AG10803 (cell line): ENCODE measurements around the gene NALF2.
A peak's percentile ranks its signal among the peaks of the same experiment; 100 is the strongest.

Experiments used
- DNase-seq: peaks from one replicate; pipeline ENCODE4 v3.0.0; 2010; ENCODE audit warnings: low read depth
- H3K4me3 ChIP-seq: 2 replicates; pipeline ENCODE4 v1.5.1; 2011; ENCODE audit warnings: mild to moderate bottlenecking, low read length, control low read depth
- TF ChIP-seq, protein P1 (sequence below): conservative IDR thresholded peaks from 2 replicates; pipeline ENCODE4 v1.5.1; 2011; ENCODE audit warnings: mild to moderate bottlenecking, low read length, control low read depth, inconsistent platforms

The NALF2 gene

DNA sequence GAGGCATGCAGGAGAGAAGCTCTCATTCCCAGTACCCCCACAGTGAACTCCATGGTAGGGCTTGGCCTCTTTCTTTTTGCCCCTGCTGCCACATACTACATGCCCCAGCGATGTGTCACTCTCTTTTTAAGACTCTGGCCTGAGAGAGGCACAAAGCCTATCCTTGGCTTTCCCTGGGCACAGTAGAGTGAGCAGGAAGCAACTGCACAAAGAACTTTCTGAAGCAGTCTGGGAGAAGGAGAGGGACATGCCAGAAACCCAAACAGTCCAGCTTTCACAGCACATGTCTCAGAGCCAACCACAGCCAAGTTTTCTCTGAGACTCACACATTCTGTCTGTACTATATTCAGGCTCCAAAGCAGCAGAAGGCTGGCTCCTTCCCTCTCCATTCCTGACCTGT lies 7.9 kb upstream of the NALF2 start:
- TF ChIP-seq, protein P1, sequence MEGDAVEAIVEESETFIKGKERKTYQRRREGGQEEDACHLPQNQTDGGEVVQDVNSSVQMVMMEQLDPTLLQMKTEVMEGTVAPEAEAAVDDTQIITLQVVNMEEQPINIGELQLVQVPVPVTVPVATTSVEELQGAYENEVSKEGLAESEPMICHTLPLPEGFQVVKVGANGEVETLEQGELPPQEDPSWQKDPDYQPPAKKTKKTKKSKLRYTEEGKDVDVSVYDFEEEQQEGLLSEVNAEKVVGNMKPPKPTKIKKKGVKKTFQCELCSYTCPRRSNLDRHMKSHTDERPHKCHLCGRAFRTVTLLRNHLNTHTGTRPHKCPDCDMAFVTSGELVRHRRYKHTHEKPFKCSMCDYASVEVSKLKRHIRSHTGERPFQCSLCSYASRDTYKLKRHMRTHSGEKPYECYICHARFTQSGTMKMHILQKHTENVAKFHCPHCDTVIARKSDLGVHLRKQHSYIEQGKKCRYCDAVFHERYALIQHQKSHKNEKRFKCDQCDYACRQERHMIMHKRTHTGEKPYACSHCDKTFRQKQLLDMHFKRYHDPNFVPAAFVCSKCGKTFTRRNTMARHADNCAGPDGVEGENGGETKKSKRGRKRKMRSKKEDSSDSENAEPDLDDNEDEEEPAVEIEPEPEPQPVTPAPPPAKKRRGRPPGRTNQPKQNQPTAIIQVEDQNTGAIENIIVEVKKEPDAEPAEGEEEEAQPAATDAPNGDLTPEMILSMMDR, result no peak
- no peak overlapping the region for H3K4me3 ChIP-seq
- no peak for DNase-seq

DNA sequence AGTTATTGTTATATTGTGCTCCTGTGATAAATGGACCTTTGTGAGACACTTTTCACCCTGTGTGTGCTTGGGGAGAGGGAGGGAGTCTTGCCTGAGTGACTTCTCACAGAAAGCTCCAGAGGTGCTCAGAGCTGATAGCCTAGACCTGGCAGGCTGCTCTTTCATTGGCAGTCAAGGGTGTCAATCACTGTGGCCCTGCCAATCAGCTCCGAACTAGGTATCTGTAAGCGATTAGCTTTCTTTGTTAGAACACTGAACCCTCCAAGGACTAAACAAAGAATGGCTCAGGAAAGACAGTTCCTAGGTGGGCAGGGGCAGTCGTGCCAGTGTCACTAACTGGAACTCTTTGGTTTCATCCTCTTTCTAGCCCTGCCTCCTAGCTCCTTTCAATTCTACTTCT lies 2.7 kb upstream of the NALF2 start:
- no peak for DNase-seq
- TF ChIP-seq, protein P1, result no peak
- no peak overlapping the region for H3K4me3 ChIP-seq

DNA sequence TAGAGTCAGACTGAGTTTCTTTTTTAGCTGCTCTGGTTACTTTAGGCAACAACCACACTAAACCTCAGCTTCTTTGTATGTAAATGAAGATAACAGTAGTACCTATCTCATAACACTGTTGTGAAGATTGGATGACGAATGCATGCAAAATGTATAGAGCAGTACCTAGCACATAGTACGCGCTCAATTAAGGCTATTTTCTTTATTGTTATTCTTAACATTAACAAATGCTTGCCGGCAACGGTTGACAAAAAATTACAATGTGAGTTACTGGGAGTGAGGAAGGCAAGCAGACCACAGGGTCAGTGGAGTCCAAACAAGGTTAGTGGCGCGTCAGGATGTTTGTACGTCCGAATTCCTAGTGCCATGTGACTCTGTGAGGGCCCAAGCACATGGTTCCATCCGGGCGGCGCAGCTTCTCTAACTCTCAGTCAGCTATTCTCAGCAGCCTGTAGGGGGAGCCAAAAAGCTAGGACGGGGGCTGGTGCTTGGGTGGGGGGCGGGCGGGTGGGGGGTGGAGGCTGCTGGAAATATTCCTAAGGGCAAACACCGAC lies 821 bp upstream of the NALF2 start:
- TF ChIP-seq, protein P1, result peak; percentile 17; the same call in 1 of the 2 replicates
- H3K4me3 ChIP-seq, result no peak overlapping the region
- no peak for DNase-seq

DNA sequence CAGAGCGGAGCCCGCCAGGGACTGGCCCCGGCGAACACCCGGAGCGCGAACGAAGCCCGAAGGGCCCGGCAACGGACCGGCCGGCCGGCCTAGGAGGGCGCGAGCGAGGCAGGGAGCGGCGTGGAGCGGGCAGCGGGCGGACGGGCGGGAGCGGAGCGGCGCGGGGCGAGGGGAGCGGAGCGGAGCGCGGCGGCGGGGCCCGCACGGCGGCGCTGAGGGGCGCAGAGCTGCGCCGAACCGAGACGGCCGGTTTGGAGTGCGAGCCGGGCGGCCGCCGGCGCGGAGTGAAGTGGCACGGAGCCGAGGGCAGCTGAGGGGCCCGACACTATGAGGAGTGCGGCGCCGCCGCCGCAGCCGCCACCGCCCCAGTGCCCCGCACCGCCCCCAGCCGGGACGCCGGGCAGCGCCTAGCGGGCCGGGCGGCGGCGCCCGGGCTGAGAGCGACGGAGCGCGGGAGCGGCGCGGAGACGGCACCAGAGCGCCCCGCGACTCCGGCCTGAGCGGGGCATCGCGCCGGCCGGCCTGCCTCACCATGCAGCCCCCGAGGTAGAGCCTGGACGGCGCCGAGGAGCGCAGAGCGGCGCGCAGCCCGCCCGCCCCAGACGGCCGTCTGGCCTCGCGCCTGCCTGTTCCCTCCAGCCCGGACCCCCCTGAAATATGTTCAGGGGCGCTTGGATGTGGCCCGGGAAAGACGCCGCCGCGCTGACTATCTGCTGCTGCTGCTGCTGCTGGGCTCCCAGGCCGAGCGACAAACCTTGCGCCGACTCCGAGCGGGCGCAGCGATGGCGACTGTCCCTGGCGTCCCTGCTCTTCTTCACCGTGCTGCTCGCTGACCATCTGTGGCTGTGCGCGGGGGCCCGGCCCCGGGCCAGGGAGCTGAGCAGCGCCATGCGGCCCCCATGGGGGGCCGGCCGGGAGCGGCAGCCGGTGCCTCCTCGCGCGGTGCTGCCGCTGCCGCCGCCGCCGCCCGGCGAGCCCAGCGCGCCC lies 793 bp downstream of the NALF2 start:
- no peak for DNase-seq
- TF ChIP-seq, protein P1, result no peak
- H3K4me3 ChIP-seq, result no peak overlapping the region

DNA sequence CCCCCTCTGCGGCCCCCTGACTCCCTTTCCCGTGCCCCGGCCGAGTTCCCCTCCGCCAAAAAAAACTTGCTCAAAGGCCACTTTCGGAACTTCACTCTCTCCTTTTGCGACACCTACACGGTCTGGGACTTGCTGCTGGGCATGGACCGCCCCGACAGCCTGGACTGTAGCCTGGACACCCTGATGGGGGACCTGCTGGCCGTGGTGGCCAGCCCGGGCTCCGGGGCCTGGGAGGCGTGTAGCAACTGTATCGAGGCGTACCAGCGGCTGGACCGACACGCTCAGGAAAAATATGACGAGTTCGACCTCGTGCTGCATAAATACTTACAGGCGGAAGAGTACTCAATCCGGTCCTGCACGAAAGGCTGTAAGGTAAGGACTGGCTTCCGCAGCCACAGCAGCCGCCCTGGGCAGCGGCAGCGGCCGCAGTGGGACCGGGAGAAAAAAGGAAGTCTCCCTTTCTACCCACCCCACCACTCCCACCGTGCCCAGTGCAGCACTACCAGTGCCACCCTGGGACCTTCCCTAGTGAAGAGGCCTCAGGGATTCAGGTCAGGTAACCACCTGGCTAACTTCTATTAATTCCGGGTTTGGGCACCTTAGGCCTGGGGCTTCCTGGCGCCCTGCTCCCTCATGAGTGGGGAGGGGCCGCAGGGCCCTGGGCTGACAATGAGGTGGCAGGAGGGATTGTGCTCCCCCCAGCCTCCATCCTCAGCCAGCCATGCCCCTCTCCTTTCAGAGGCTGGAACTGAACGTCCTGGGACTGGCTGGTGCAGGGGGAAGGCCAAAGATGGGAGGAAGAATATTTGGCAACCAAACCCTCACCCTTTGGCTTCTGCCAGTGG lies 1.9 kb downstream of the NALF2 start:
- no peak for DNase-seq
- TF ChIP-seq, protein P1, result no peak
- H3K4me3 ChIP-seq, result no peak overlapping the region

DNA sequence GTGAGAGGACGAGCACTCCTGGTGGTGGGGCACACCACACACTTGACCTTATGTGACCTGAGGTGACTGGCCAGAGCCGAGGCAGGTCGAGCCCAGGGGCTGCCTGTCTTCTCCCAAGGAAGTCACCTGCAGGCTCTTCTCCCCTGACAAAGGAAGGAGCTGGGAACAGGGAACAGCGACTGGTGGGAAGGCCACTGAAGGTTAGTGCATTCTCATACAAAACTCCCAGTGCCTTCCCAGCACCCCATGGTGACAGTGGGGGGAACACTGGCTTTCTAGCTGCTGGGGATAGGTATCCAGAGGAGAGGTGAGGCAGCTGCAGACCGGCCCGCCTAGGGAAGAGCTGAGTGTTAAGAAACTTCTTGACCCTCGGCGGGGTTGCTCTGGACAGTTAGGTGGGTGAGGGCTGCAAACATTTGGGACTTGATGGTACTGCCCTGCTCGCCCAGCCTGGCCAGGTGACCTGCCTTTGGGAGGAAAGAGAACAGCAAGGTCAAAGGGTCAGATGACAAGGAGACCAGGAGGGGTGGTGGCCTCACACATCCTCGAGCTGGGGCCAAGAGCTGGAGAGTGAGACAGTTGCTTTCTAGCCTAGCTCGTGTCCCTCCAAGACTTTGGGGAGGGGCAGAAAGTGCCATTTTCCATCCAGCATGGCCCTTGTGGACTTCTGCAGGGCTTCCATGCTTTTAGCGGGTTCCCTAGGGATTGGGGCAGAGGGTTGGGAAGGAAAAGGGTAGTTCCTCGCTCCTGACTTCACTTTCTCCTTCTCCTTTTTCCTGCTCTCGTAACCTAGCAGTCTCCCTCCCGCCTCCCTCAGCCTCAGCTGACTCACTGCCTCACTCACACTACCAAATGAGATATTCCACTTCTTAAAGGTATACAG lies 2.7 kb downstream of the NALF2 start:
- H3K4me3 ChIP-seq, result no peak overlapping the region
- TF ChIP-seq, protein P1, result no peak

More for the DNA sequence above, 2.7 kb downstream of the NALF2 start:
- no peak for DNase-seq
